Fibroblast of skin of left quadriceps (primary cell): ENCODE results near the gene HOATZ.

ENCODE experiments used
- DNase-seq, 2 experiments: peaks; one replicate each; pipeline ENCODE4 v3.0.0-alpha.2; 2013; ENCODE audit warnings: low read depth in 2 of 2

HOATZ gene

DNA sequence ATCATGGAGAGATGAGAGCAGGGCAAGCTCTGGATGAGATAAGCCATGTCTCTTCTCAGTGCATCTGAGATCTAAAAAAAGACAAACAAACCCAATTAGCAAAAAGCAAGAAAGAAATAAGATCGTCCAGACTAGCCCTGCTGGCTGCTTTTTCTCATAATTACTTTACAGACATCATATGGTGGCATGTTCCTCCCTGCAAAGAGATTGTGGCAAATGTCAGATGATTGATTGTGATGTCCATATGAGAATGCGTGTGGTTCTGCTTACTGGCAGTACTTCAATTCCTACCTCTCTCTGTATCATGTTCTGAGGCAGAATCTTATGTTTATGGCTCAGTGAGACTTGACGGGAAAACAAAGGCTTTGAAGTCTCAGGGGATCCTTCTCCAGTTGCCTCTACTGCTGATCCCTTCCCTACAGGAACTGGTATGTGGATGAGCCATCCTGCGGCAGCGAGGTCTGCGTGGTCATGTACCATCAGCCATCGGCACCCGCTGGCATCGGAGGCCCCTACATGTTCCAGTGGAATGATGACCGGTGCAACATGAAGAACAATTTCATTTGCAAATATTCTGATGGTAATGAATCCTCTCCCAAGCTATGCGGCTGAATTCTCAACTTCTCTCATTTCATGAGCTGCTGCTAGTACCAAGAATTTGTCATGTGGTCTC is 34.8 kb downstream of the HOATZ start:
- DNase-seq: no peak

DNA sequence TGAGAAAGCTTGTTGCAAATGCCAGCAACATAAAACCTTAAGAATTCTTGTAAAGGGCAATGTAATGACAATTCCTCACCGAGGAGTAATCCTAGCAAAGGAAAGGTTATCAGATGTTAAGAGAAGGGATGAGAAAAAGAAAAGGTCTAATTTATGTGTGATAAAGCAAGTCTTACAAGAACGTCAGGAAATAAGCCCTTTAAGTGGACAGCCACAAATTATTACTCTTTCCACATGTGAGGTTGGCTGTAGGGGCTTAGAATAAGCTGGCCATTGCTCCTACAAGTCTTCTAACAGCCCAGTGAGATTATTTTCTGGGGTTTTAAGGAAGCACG is 35.3 kb downstream of the HOATZ start:
- DNase-seq: no peak

DNA sequence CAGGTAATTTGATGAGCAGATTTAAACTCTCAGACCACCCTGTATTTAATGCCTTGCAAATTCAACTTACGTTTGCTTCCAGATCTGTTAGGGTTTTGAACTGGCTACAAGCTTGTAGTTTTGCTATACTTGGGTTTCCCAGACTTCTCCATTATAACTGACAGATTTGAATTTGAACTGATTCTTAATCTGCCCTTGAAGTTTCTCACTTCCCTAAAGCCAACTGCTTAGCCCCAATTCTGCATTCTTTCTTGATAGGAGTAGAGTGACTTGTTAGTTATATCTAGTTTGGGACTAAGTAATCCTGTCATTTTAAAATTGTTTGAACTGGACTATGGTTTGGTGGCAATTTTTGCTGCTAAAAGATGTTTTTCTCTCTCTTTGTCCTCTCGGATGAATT is 35.7 kb downstream of the HOATZ start:
- DNase-seq: no peak

DNA sequence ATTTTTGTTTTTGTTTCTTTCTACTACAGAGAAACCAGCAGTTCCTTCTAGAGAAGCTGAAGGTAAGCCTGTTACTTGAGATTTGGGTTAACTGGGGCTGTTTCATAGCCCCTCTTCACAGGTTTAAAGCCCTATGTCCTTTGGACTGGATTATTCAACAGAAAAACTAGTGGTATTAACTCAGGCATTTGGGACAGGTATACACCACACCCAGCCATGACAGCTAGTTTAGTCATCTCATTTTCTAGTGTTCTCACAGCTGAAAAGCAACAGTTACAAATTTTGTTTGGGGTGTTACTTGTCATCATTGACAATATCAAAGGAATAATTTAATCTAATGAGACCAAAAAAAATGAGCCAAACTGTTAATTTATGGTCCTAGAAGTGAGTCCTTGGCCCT is 40.0 kb downstream of the HOATZ start:
- no peak for DNase-seq

- DNase-seq: no peak
Observed at GRCh38 chr11:111555255-111555654, 40.7 kb downstream of the HOATZ start.

GRCh38 chr11:111557425-111558111 is 43.0 kb downstream of the HOATZ start:
- DNase-seq: peak; percentile 99

DNA sequence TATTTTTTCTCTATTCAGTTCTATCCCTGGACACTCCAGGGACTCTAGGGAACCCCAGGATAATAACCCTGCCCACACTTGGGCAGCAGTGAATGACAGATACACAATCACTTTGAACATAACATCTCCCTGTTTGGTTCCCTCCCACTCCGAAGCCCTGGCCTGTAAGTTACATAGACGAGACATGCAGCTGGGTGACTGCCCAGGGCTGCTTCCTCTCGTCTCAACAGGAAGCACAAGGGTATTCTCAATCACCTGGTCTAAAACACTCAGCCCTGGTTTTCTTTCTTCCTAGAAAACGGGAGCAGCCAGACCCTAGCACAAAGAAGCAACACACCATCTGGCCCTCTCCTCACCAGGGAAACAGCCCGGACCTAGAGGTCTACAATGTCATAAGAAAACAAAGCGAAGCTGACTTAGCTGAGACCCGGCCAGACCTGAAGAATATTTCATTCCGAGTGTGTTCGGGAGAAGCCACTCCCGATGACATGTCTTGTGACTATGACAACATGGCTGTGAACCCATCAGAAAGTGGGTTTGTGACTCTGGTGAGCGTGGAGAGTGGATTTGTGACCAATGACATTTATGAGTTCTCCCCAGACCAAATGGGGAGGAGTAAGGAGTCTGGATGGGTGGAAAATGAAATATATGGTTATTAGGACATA is 45.4 kb downstream of the HOATZ start:
- DNase-seq: no peak

GRCh38 chr11:111560800-111561199 is 46.2 kb downstream of the HOATZ start:
- no peak for DNase-seq

DNA sequence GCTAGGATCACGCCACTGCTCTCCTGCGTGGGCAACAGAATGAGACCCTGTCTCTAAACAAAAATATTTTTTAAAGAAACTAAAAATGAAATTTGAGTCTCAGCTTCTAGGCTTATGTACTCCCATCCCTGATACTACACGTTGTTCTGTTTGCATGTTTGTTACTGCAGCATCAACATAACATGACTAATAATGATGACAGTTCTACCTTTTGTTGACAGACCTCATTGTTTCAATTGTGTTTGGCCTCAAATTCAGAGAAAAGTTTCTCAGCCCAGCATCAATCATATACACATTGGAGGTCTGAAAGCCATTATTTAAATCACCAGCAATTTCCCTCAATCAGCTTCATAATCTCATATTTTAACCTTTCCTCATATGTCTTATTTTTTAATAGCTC is 46.7 kb downstream of the HOATZ start:
- no peak for DNase-seq

DNA sequence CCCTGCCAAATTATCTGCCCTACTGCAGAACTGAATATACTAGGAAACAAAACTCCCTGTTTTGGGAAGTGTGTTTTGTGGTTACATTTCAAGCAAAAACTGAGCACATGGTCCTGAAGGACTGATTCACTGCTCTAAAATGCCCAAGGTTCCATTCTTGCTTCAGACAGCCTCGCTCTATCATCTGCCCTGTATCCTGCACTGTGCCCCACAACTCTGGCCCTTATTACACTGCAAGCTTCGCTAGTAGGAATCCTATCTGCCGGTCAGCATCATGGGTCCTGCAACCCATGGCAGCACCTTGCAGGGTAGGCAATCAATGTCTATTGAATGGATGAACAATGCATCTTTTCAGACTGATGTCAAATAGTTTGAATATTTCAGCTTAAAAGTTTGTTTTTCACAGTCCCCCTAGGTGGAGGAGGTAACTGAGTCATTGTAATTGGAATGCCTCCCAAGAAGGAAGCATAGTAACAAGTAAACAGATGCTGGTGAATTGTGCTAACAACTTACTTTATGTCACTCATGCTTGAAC is 47.3 kb downstream of the HOATZ start:
- peak; percentile 82 to 84 for DNase-seq

DNA sequence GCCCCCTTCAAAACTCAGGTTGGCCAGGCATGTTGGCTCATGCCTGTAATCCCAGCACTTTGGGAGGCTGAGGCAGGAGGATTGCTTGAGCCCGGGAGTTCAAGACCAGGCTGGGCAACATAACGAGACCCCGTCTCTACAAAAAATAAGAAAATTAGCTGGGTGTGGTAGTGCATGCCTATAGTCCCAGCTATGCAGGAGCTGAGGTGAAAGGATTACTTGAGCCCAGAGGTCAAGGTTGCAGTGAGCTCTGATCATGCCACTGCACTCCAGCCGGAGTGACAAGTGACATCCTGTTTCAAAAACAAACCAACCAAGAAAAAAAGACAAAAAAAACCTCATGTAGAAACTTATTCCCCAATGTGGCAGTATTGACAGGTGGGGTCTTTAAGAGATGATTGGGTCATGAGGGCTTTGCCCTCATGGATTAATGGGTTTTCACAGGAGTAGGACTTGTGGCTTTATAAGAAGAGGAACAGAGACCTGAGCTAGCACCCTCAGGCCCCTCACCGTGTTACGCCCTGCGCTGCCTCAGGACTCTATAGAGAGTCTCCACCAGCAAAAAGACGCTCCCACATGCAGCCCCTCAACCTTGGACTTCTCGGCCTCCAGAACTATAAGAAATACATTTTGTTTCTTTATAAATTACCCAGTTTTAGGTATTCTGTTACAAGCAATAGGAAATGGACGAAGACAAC is 48.3 kb downstream of the HOATZ start:
- DNase-seq: no peak

DNA sequence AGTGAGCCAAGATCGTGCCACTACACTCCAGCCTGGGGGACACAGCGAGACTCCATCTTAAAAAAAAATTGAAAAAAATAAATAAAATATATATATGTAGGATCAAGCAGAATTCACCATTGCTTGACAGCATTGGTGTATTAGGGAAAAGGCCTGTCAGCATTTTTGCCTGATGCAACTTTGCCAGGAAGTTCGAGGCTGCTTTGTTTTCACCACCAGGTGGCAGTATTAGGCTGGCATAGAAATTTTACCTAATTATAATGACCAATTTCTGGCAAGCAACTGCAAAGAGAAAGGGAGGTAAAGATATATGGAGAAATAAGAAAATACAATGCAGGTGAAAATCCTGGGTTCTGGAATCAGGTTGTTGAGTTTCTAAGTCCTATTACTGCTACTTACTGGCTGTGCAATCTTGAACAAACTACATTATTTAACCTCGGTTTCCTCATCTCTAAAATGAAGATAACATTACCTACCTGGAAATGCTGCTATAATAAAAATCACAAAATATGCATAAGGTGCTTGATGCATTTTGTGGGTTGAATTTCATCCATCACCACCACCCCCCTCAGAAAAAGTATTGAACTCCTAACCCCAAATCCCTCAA is 50.6 kb downstream of the HOATZ start:
- DNase-seq: peak in 1 of 2 experiments; percentile 66

DNA sequence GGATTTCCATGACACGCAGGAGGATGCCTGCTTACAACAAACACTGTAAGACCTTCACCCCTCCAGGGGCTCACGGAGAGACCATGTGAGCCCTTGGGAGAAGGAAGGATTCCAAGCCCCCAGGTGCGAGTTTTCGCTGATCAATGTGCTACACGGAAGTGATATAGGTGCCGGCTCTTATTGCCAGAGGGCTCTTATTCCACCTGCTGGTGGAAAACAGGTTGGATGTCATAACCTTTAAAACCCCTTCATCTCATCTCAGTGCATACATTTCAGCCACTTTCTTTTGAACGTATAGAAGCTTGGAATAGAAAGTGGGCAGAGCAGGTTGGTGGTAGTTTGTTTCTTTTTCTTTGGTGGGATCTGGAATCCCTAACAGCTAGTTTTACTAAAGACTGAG is 51.7 kb downstream of the HOATZ start:
- DNase-seq: no peak

- DNase-seq: peak in 1 of 2 experiments; percentile 39
Observed at GRCh38 chr11:111569476-111569875, 54.9 kb downstream of the HOATZ start.

DNA sequence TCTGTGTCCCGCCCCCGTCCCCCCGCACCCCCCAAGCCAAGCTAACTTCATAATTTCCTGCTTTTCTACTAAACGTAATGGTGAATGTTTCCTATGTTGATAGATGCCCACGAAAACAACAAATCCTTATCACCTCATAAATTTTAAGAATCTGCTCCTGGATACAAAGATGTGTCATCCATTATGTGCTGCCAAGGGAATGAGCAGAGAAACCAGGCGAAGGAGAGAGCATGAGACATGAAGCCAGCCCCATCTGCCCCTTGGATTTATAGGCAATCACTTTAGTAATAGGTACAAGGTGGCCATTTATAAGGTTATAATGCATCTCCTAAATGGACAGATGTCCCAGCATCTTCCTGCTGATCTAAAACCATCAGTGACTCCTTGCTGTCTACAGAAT is 56.2 kb downstream of the HOATZ start:
- no peak for DNase-seq

DNA sequence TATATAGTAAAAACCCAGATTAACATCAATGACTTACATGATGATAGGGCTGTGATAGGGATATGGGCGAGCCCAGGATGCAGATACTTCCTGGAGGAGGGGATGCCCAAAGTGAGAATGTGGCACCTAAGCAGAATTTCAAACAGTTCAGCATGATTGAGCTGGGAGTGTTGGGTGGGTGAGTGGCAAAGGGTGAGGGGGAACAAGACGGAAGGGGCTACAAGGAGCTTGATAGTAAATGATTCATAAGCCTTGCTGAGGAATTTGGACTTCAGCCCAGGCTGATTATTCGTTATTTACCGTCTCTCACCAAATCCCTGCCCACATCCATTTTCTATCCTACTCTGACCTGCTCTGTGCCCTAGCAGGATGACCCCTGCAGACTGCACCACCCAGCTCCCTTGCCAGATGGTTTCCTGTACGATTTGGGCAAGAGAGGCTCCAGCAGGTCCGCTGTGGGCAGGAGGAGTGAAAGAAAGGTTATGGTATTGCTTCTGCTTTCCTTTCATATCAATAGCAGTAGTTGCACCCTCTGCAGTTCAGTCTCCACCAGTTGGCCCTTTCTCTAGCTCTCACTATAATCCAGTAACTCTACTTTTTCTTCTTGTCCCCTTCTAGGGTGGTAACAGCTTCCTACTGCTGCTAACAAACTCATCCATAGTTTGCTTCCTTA is 57.4 kb downstream of the HOATZ start:
- DNase-seq: no peak

GRCh38 chr11:111572581-111572980 is 58.0 kb downstream of the HOATZ start:
- DNase-seq: no peak

- no peak for DNase-seq
Observed at GRCh38 chr11:111573821-111574249, 59.3 kb downstream of the HOATZ start.

DNA sequence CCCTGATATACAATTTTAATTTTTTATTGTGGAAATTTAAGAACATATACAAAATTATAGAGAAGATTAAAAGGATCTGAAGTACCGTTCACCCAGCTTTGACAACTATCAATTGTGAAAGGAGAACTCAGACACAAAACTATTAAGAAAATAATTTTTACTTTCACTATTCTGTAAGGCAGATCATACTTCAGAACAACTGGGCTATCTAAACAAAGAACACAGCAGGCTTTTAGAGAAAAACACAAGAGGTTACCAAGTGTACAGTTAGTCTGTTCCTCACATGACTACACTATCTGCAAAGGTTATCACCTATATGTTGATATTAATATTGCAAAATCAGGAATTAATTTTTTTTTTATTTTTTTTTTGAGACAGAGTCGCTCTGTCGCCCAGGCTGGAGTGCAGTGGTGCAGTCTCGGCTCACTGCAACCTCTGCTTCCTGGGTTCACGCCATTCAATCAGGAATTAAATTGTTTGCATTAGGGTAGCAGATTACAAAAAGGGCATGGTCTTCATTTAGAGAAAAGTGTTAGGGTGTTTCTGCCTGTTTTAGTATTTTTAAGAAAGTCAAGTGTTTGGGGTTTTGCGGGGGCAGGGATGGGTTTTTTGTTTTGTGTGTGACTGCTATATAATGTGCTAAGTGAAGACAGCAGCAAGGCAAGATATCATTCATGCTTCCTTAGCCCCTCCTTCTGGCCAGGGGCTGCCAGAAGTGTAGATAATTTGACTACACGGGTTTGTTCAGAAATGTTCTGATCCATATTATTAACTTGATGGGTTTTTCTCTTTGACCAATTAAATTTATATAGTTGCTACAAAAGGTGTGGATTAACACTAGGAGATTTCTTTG is 60.0 kb downstream of the HOATZ start:
- no peak for DNase-seq

GRCh38 chr11:111575740-111576139 is 61.2 kb downstream of the HOATZ start:
- DNase-seq: no peak
